GM18499 (cell line): ENCODE results near the gene AMPD2.

Source experiments
- ATAC-seq: cut with Tn5 transposase; IDR thresholded peaks from one replicate; pipeline ENCODE4 v1.9.1; 2021; ENCODE audit warnings: moderate number of reproducible peaks; ENCODE audit not compliant: insufficient read depth, unreplicated experiment

AMPD2 gene

DNA sequence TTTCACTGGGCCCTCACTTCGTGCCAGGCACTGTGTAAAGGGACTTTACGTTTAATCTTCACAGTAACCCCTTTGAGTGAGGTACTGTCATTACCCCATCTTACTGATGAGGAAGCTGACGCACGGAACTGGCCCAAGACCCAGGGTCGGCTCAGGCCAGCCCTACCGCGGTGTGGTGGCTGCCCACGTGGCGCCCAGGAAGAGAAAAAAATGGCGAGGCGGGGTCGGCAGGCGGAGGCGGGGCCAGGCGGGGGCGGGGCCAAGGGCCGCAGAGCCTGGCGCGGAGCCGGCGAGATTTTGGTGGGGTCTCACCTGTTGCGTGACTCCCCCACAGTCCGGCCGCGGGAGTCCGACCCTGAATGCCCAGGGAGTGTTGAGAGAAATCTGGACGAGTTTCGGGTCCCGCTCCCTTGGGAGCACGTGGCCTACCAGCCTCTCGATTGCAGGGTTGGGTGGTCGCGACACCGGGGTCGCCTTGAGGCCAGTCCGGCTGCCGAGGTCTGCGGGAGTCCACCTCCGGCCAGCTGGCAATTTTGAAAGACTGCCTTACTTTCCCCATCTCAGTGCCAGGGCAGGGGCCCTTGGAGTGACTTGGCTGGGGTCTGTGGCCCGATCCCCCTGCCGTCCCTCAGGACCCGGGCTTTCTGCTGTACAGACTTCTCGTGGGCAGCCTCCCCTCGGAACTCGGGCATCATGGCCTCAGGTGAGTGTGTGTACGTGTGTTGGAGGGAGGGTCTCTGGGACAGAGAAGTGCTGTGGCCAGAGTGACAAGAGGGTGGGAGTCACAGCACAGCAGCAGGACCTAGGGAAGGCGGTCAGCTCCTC is at the start of gene AMPD2, which contains the start of gene GNAT2:
Gene AMPD2, plus strand, starts transcription at position 262 of the 825 bp plus-strand sequence. CDS start 1,339 bp downstream, outside the sequence.
Gene GNAT2, minus strand, starts transcription at position 41 of the 825 bp plus-strand sequence. CDS start 6,746 bp downstream, outside the sequence.
- peak; percentile 33 for ATAC-seq

DNA sequence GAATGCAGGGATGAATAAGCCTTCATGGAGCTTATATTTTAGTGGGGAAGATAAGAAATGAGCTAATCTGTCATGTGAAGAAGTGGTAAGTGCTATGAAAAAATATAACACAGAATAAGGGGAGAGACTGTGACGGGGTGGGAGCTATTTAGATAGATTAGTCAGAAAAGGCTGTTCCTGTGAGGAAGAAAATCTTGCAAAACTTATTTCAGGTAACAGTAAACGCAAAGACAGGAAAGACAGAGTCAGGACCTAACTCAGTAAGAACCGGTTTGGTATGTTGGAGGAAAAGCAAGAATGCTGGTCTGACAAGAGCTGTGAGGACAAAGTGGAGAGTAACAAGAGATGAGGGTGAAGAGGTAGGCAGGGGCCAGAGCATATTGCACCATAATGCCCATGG is 49.2 kb upstream of the AMPD2 start:
- ATAC-seq = no peak

DNA sequence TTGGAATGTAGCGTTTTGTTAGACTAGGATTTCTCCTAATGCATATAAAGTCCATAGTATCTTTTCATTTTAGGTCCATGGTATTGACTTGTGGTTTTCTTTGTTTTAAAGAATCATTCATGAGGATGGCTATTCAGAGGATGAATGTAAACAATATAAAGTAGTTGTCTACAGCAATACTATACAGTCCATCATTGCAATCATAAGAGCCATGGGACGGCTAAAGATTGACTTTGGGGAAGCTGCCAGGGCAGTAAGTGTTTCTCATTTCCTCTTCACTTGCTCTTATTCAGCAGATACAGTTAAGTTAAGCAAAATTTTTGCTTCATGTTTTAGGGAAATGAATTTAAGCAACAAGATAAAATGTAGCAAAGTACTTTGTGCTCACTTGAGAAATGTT is 45.9 kb upstream of the AMPD2 start:
- no peak for ATAC-seq

DNA sequence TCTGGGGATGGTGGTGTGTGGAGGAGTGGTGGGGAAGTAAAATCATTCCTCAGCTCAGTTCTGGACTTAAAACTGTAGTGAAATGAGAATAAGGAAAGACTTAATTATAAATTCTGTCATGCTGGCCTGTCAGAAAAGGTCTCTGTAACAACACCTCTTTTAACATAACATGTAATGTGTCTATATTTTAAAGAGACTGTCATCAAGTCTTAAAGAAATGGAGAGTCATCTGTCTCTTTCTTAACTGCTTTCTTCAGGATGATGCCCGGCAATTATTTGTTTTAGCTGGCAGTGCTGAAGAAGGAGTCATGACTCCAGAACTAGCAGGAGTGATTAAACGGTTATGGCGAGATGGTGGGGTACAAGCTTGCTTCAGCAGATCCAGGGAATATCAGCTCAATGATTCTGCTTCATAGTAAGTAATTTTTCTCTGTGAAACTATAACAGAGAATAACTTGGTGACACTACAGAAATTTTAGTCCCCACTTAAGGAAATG is 40.6 kb upstream of the AMPD2 start:
- ATAC-seq = no peak

DNA sequence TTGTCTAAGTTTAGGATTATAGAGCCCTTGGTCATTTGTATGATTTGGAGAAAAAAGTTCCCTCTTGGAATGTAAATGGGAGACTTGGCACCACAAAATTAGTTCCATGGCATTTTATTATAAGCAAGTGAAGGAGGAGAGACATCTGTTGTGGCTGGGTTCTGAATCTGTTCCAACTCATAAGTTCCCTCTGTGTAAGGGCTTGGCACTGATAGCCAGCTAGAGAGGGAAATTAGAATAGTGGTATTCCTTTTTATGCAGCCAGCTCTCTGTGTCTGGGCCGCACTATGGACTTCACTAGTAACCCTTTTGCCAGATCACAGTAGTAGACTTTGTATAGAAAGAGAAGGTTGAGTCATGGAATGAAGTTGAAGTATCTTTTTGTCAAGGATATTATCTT is 40.1 kb upstream of the AMPD2 start:
- ATAC-seq = no peak

DNA sequence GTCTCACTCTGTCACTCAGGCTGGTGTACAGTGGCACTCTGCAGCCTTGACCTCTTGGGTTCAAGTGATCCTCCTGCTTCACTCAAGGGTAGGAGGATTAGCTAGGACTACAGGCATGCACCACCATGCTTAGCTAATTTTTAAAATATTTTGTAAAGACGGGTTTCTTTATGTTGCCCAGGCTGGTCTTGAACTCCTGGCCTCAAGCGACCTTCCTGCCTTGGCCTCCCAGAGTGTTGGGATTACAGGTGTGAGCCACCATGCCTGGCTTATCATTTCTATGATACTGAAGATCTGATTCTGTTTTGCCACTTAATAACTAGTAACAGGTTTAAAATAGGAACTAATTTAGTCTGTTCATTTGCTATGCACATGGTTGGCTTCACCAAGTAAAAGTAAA is 37.6 kb upstream of the AMPD2 start:
- no peak for ATAC-seq

DNA sequence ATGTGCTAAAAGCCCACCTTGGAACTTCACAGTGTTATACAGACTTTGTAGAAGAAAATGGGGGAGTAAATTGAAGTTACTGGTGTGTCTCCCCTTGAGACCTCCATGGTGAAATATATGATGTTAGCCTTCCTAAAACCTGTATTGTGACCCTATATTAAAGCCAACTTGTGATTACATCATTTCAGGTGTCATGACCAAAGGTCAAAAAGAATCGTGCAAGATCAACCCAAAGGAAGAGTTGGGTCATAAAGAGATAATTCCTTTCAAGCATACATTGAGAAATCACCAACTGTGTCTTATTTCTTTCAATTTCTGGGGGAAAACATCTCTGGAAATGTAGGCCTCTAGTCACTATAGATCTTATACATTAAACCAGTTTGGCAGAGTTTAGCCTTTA is 34.9 kb upstream of the AMPD2 start:
- ATAC-seq = no peak

DNA sequence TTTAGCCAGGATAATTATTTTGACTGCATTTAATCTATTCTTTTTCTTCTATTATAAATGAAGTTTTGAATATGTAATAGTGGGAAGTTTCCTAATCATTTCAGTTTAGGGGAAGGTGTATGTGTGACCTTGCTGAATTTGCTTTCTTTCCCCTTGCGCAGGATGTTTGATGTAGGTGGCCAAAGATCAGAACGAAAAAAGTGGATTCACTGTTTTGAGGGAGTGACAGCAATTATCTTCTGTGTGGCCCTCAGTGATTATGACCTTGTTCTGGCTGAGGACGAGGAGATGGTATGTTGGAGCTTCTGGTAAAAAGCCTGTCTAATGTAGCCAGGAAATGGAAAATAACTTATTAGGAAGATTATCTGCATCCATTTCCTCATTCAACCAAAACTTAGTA is 33.6 kb upstream of the AMPD2 start:
- ATAC-seq = no peak

DNA sequence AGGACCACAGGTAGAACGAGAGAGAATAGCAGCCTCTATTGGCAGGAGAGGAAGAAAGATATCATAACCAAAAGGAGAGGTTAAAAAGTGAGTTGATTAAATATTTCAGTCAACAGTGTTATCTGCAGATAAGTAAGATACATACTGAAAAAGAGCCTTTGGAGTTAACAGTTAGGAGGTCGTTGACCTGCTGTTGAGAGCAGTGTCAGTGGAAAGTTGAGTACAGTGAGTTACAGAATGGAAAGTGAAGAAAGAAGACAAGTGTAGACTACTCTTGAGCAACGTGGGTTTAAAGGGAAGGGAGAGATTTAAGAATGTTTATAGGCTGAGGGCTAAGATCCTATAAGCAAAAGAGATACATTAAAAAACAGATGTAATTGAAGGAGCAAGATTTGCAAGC is 30.5 kb upstream of the AMPD2 start:
- no peak for ATAC-seq

DNA sequence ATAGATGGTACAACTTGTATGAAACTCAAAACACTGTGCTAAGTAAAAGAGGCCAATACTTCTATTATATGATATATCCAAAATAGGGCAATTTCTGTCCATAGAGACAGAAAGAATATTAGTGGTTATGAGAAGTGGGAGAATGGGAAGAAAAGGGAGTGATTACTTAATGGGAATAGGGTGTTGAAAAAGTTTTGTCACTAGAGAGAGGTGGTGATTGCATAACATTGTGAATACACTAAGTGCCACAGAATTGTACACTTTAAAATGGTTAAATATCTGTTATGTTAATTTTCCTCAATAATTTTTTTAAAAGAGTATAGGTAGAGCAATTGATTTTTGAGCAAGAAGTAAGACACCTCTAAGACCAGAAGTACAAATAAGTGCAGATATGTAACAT is 30.0 kb upstream of the AMPD2 start:
- no peak for ATAC-seq

DNA sequence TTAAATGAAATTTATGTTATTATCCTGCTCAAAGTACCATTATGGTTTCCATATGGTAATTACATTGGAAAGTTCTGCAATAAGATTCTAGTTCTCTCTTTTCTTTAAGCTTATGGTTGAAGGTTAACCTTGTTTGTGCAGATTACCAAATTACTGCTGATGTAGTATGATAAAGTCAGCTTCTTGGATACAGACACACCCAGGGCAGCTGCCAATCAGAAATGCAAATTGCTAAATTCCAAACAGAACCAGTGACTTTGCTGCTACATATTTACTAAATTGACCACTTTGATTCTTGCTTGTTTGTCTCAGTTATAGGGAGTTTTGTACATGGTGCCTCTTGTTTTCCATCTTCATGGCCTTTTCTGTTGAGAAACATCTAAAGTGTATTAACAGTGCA is 26.7 kb upstream of the AMPD2 start:
- ATAC-seq = no peak

DNA sequence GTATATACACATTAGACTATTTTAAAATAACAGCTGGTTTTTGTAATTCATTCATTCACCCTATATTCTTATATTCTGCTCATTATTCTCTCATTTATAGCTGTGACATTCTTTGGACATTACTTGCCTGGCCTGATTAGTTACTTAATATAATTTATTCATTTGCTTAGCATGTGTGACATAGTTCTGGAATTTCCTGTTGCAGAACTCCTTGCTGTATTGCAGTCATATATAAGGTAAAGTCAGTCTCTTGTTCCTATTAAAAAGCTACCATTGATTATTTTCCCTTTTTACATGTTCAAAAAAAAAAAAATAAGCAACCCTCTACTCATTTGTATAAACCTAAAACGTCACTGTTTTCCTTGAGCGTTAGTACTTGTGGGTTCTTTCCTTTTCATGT is 24.1 kb upstream of the AMPD2 start:
- no peak for ATAC-seq

DNA sequence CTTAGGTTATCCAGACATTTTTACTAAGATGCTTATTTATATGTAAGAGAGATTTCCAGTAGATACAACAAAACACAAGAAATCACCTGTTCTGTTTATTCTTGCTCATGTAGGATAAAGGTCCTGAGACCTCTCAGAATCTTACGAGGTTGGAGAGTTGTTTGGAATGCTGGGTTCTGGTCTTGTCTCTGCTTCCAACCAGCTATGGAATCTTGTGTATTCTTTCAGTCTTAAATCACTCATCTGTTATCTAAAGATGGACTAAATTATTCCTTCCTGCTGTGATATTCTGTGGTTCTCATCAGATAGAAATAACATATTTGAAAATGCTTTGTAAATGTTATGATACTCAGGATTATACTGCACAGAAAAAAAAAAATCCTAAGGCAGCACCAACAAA is 21.5 kb upstream of the AMPD2 start:
- ATAC-seq = no peak

DNA sequence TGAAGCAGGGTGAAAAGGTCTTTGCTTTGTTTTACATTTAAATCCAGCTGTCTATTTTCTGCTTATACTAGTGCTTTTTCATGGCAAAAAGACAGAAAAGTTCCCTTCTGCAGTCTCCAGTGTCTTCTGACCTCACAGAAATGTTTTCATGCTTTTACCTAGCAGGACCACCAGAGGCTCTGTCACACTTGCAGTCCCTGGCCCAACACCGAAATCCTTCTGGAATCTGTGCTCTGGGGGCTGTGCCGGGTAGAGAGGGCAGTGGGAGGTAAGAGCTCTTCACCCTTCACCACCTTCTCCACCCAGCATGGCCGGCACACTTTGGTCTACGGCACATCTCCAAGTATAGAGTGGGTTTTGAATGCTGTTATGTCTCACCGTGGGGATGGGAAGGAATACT is 21.0 kb upstream of the AMPD2 start:
- ATAC-seq = no peak

DNA sequence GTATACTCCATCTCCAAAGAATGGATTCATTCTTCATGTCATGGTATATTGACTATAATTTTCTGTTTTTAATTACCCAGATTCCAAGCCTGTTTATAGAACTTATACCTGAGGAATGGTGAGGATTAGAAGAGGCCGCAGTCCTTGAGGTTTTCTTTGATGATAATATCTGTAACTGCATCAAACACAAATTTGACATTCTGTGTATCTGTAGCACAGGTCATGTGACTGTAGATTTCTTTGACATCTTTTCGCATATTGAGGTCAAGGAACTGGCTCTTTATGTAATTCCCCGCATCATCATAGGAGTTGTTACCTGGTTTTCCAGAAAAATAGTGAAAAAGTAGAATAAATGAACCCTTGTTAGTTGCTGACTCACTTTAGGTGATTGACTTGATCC is 16.4 kb upstream of the AMPD2 start:
- ATAC-seq = no peak

DNA sequence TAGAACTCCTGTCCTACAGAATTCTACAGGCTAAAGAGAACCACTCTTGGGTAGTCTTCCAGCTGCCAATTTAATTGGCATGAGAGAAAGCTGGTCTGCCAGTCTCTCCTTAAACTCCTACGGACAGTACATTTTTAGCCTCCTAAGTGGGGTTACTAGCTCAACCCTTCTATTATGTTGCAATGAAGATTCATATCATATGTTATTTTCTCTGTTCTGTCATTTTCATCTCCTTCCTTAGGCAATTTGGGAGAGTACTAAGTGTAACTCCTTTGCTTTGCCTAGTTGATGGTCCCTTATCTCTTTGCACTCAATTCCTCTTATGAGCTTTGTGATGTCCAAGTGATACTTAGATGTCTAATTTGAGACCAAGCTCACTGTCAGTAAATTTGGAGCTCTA is 14.3 kb upstream of the AMPD2 start:
- ATAC-seq = no peak

DNA sequence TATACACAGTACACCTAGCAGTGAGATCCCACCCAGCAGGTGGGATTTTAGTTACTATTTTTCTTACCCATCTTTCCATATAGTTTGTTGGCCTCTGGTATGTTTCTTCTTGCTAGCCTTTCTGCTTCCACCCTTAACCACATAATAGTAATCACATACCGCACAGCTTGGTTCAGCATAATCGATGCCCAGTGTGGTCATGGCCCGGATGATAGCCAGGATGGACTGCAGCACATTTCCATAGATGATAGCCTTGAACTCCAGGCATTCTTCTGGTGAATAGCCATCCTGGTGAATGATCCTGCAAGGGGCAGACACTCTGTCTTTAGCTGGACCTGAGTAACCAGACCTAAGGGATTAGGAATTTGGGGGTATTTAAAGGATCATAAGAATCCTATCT is 9.8 kb upstream of the AMPD2 start:
- ATAC-seq = no peak

DNA sequence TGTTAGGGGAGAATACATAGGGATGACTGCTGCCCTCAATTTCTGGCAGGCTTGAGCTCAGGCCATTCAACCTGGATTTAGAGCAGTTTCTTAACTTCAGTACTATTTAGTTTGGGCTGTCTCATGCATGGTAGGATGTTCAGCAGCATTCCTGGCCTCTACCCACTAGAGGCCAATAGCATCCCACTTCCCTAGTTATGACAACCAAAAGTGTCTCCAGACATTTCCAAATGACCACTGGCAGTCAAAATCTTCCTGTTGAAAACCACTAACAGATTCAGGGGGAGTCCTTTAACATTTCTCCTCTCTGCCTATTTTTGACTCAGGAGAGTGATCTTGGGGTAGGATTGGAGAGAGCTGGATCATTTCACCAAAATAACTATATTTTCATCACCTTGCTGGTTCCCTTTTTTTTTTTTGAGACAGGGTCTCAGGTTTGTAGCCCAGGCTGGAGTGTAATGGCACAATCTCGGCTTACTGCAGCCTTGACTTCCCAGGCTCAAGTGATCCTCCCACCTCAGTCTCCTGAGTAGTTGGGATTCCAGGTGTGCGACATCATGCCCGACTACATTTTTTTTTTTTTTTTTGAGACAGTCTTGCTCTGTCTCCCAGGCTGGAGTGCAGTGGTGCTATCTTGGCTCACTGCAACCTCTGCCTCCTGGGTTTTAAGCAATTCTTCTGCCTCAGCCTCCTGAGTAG is 8.9 kb upstream of the AMPD2 start:
- no peak for ATAC-seq

DNA sequence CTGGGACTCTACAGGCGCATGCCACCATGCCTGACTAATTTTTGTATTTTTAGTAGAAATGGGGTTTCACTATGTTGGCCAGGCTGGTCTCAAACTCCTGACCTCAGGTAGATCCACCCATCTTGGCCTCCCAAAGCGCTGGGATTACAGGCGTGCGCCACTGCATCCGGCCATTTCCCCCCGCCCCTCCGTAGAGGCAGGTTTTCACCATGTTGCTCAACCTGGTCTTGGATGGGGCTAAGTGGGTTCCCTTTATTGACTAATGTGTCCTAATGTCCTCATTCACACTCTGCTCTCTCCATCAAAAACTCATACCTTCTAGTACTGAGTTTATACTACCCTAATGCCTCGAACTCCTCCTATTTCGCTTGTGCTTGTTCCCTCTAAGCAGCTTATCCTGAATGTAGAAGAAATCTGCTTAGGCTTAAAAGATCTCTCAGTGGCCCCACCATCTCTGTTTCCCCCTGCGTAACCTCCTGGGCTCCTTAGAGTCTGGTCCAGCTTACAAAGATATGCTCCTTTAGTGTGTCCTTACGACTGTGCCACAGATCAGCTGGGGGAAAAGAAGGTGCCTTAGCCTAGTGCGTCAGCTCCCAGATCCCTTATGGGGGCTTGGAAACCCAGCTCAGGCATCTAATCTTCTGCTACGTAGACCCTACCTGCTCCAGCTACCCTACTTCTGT is 8.2 kb upstream of the AMPD2 start:
- ATAC-seq = no peak

DNA sequence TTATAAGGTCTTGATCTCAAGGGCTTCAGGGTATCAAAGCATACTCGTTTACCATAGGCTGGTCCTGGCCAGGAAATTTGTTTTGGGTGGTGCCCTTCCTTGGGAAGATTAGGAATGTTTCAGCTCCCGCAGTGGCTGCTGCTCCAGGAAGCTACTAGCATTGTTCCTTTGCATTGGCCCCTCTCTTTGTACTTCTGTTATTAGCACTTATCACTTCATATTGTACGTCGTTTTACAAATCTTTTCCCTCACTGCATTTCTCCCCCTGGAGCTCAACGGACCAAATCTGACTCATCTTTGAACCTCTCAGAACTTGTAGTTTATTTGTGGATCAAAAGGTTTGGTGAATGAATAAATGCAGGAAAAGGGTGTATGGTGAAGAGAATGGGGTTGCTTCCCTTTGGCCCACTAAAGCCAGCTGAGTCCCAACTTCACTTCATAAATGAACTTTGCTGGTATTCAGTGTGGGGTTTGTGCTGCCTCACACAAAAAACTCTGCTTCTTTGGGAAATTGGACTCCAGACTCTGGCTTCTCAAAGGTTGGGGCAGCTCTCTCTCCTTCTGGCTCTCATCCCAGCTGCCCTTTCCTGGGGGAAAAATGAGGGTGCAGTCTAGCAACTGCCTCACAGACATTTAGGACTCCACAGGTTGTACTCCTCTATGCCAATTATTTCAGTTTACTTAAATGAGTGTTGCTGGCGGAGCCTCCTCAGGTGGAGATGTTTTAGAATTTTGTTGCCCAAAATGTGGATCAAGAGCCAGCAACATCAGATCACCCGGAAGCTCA is 6.1 kb upstream of the AMPD2 start:
- ATAC-seq = no peak
